Stimulated activated naive CD8-positive, alpha-beta T cell treated with anti-CD3 and anti-CD28 coated beads, Interleukin-15, amount 100 ng/mL, for 72 hours (primary cell): Measurements from ENCODE around the gene PSG1.
"Not testable (repeated sequence)": the region's sequence is repeated elsewhere in the genome, so short reads cannot be mapped to it uniquely, and the experiment has no call there.

ENCODE experiments used
- ATAC-seq: fragments of 150-1000 bp; cut with Tn5 transposase; 2 replicates; pipeline ENCODE4 v1.10.0; 2021; ENCODE audit warnings: mild to moderate bottlenecking, moderate library complexity
- DNase-seq, 2 donors: peaks; one replicate each; pipeline ENCODE4 v3.0.0; 2021 to 2022
- H3K27ac Mint-ChIP-seq, 2 donors: one replicate each; pipeline ENCODE4 v1.8.0; 2022; ENCODE audit warnings: mild to moderate bottlenecking in 2 of 2, mixed read lengths in 2 of 2, moderate library complexity in 2 of 2
- H3K27me3 Mint-ChIP-seq: one replicate; pipeline ENCODE4 v1.8.0; 2022; ENCODE audit warnings: mixed read lengths
- H3K4me1 Mint-ChIP-seq: one replicate; pipeline ENCODE4 v1.8.0; 2022; ENCODE audit warnings: mild to moderate bottlenecking, mixed read lengths
- H3K4me3 Mint-ChIP-seq, 2 donors: one replicate each; pipeline ENCODE4 v1.8.0; 2022; ENCODE audit warnings: mild to moderate bottlenecking in 2 of 2, mixed read lengths in 2 of 2, moderate library complexity in 1 of 2
- H3K9me3 Mint-ChIP-seq, 2 donors: one replicate each; pipeline ENCODE4 v1.8.0; 2022; ENCODE audit warnings: mixed read lengths in 2 of 2

Gene PSG1

DNA sequence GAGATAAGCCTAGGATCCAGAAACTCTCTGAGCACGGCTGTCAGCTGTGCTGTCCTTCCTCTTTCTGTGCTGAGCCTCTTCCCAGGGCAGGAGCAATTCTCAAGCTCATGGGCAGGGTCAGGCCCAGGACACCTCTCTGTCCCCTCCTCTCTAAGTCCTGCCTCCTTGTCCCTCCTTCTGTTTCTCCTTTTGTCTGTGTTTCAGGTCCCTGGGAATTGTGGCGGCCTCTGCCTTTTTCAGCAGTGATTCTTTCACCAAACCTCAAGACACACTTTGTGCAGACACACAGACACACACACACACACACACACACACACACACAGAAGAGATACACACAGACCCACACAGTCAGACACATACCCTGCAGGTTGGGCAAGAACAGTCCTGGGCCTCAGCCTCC, at the start of gene PSG1:
Gene PSG1, minus strand, starts transcription at position 101 of the 400 bp plus-strand sequence. CDS start 132 bp downstream, outside the sequence.
- no peak for ATAC-seq
- Mint-ChIP-seq H3K4me3 (no peak within 1 kb of the TSS), H3K9me3 (no peaks in the 10 kb centered on the region), H3K27me3 (peaks cover 32% of the 10 kb centered on the region), H3K4me1 (no peaks in the 10 kb centered on the region), H3K27ac (peak within 1 kb of the TSS; percentile 44 to 65)
- no peak for DNase-seq

DNA sequence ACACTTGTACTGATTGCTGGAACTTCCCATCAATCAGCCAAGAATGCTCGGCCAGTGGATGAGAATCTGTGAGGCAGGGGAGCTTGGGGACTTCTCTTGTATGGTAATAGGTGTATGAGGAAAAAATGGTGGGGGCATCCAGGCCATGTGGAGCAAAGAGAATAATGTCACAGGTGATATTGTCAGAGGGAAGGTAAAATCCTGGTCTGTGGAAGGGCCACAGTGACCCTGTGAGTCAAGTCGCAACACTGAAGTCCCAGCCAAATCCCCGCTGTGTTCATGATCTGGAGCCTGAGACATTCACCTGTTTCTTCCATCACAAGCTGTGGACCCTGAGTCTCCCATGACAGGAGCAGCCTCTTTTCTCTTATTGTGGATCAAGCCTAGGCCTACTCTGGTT, 49.4 kb upstream of the PSG1 start:
- no peak for ATAC-seq
- Mint-ChIP-seq H3K27ac (no peak overlapping the region), H3K9me3 (no peaks in the 10 kb centered on the region), H3K4me3 (no peak overlapping the region), H3K4me1 (no peaks in the 10 kb centered on the region), H3K27me3 (peaks cover 22% of the 10 kb centered on the region)
- no peak for DNase-seq

DNA sequence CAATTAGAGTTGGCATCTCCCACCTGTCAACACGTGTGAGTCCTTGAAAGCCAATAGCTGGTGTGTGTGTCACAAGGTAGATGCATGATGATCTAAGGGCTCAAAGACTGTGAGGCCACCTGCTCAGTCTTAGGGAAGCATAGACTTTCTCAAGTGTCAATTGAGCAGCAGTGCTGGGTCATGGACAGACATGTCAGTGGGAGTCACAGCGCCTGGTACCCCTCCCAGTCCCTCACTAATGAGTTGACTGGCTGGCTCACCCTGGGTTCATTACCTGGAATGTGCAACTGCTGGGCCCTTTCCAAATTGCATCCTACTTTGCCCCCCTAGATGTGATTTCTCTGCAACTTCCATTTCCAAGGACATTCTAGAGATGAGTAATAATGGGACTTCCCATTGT, 47.3 kb upstream of the PSG1 start:
- H3K4me1 Mint-ChIP-seq, result no peaks in the 10 kb centered on the region
- ATAC-seq (no peak), DNase-seq (no peak)
- no peak overlapping the region for H3K4me3 Mint-ChIP-seq
- H3K27ac Mint-ChIP-seq, result no peak overlapping the region
- no peaks in the 10 kb centered on the region for H3K9me3 Mint-ChIP-seq
- H3K27me3 Mint-ChIP-seq, result peaks cover 22% of the 10 kb centered on the region

DNA sequence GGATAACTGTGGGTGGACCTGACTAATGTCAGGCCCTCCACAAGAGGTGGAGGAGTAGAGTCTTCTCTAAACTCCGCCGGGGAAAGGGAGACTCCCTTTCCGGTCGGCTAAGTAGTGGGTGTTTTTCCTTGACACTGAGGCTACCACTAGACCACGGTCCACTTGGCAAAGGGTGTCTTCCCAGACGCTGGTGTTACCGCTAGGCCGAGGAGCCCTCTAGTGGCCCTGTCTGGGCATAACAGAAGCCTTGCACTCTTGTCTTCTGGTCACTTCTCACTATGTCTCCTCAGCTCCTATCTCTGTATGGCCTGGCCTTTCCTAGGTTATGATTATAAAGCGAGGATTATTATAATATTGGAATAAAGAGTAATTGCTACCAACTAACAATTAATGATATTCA, 43.6 kb upstream of the PSG1 start:
- peaks cover 26% of the 10 kb centered on the region for H3K27me3 Mint-ChIP-seq
- H3K9me3 Mint-ChIP-seq, H3K4me3 Mint-ChIP-seq, ATAC-seq, H3K4me1 Mint-ChIP-seq, H3K27ac Mint-ChIP-seq: not testable (repeated sequence)
- peak; percentile 17 to 27 for DNase-seq

DNA sequence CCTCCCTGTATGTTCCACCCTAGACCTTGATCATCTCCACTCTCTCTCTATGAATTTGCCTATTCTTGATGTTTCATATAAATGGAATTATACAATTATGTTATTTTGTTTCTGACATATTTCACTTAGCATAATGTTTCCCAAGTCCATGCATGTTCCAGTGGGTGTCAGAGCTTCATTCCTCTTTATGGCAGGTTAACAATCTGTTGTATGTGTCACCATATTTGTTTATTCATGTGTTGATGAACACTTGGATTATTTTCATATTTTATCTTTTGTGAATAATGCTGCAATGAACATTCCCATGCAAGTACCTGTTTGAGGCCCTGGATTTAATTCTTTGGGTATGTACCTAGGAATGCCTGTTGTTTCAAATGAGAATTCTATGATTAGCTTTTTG, 41.5 kb upstream of the PSG1 start:
- not testable (repeated sequence) for H3K27ac Mint-ChIP-seq, H3K4me1 Mint-ChIP-seq, H3K4me3 Mint-ChIP-seq, H3K9me3 Mint-ChIP-seq, DNase-seq, ATAC-seq
- peaks cover 14% of the 10 kb centered on the region for H3K27me3 Mint-ChIP-seq

DNA sequence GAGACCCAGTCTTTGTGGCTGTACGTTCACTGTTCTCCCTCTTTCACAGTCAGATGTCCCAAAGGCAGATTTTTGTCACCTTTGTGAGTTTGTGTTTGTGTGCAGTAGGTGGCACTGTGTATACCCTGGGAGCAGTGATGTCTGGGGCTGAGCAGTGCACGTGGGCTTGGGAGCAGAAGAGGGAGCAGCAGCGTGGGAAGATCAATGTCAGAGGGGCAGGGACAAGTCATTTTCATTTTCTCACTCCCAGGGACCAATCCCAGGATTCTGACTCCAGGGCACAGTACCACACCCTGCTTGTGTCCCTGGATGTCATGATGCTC, 40.2 kb upstream of the PSG1 start:
- no peak for ATAC-seq
- Mint-ChIP-seq H3K27me3 (peaks cover 14% of the 10 kb centered on the region), H3K9me3 (no peaks in the 10 kb centered on the region), H3K4me3 (no peak overlapping the region), H3K4me1 (no peaks in the 10 kb centered on the region), H3K27ac (no peak overlapping the region)
- DNase-seq, result no peak

DNA sequence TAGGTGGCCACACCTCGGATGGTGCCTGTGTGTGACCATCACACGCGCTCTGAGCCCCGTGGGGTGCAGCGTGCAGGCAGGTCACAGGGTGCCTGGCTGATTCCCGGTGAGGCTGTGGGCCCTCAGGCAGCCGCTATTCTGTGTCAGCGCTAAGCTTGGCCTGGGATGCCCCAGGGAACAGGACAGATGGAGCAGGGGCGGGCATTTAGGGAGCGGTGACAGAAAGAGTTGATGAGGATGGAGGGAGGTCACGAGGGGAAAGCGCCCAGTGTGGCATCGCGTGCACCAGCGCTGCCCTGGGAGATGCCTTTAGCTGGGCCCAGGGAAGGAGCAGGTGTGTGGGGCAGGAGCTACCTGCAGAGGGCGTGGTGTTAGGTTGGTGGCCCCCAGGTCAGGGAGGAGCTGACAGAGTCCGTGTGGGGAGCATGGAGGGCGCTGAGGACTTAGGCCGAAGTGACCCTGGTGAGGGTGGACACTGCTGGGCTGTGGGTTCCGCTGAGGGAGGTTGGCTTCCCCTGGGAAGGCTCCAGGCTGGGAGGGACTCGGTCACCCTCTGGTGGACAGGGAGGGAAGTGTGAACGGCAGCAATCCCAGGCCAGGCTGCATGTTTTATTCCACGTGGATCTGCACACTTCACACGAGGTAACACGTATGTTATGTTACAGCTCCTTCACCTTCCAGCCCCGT, 39.7 kb upstream of the PSG1 start:
- not testable (repeated sequence) for H3K27ac Mint-ChIP-seq, H3K9me3 Mint-ChIP-seq, H3K4me1 Mint-ChIP-seq, ATAC-seq, DNase-seq, H3K4me3 Mint-ChIP-seq
- peaks cover 14% of the 10 kb centered on the region for H3K27me3 Mint-ChIP-seq

DNA sequence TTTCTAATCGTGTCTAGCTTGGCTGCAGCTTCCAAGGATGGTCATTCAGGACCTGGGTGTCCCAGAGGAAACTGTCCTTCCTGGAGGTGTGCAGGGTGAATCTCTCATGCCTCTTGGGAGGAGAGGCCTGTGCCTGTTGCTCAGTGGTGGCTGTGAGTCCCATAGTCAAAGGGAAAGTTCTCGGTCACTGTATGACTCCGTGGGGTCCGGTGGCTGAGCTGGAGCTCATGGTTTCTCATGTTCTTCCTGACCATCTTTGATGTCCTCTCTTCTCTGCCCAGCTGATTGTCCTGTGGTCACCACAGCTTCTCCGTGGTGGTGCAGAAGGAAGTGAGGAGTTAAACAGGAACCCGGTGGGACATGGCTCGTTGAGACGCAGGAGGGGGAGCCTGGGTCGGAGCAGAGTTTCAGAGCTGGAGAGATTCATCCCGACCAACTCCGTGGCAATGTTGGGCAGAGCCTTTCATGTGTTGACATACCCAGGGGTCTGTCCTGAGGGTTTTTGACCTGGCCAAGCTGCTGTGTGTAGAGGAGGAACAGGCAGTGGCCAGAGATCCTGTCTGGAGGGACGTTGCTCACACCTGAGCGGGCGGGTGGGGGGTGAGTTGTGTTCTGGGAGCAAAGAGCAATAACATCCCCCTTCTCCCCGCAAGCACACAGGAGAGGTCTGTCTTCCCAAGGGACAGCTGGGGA, 39.0 kb upstream of the PSG1 start:
- not testable (repeated sequence) for H3K4me3 Mint-ChIP-seq, H3K4me1 Mint-ChIP-seq

DNA sequence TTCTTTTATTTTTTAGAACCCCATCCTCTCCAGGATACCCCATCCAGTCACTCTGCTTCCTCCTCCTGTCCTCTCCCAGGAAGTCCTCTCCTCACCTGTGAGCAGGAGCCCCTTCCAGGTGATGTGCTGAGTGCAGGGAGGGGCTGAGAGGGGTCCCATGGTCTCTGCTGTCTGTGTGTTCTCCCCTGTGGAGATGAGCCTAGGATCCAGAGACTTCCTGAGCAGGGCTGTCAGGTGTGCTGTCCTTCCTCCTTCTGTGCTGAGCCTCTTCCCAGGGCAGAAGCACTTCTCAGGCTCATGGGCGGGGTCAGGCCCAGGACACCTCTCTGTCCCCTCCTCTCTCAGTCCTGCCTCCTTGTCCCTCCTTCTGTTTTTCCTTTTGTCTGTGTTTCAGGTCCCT, 38.1 kb upstream of the PSG1 start, which contains the start of gene PSG6:
Gene PSG6, minus strand, starts transcription at position 261 of the 400 bp plus-strand sequence. Its CDS starts 102 bp downstream, at position 159.
- DNase-seq, H3K9me3 Mint-ChIP-seq, H3K4me3 Mint-ChIP-seq, H3K4me1 Mint-ChIP-seq, ATAC-seq: not testable (repeated sequence)
- H3K27me3 Mint-ChIP-seq, result peaks cover 14% of the 10 kb centered on the region
- peak within 1 kb of the TSS in 1 of 2 donors; percentile 22 for H3K27ac Mint-ChIP-seq

More for the DNA sequence above, 39.0 kb upstream of the PSG1 start:
- not testable (repeated sequence) for ATAC-seq, H3K9me3 Mint-ChIP-seq, H3K27ac Mint-ChIP-seq, DNase-seq
- H3K27me3 Mint-ChIP-seq, result peaks cover 14% of the 10 kb centered on the region

DNA sequence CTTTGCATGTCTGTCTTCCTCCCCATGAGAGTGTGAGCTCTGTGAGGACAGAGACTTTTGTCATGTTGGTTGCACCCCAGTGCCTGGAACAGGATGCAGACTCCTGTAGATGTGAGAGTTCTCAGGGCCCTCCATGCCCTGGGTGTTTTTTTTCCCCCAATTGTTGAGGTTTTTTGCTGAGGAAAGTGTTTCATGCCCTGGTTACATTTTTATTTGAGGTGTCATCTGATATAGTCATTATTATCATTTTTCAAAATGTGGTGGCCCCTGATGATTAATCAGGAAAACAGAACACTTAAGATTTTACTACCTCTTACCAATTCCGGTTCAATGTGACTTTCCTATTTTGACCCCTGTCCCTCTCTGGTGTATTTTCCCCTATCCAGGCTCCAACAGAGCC, 37.4 kb upstream of the PSG1 start:
- H3K4me3 Mint-ChIP-seq, ATAC-seq, DNase-seq, H3K9me3 Mint-ChIP-seq, H3K4me1 Mint-ChIP-seq, H3K27ac Mint-ChIP-seq: not testable (repeated sequence)
- peaks cover 14% of the 10 kb centered on the region for H3K27me3 Mint-ChIP-seq

DNA sequence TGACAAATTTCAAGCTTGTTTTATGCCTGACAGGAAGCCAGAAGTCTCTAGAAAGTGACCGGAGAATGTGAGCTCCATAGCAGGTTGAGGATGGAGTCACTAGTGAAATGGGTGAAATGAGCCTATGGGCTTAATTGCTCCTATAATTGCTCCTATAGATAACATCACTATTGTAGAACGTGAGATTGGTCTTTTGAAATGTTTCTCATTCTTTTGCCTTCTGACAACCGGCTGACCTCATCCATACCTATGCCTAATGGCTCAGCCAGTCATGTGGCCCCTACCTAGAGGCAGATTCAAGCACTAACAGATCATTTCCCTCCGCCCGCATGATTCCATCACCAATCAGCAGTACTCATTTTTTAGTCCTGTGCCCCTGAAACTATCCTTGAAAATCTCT, 34.0 kb upstream of the PSG1 start:
- H3K9me3 Mint-ChIP-seq, H3K27ac Mint-ChIP-seq, H3K4me3 Mint-ChIP-seq, DNase-seq, H3K4me1 Mint-ChIP-seq, ATAC-seq: not testable (repeated sequence)
- peaks cover 15% of the 10 kb centered on the region for H3K27me3 Mint-ChIP-seq

DNA sequence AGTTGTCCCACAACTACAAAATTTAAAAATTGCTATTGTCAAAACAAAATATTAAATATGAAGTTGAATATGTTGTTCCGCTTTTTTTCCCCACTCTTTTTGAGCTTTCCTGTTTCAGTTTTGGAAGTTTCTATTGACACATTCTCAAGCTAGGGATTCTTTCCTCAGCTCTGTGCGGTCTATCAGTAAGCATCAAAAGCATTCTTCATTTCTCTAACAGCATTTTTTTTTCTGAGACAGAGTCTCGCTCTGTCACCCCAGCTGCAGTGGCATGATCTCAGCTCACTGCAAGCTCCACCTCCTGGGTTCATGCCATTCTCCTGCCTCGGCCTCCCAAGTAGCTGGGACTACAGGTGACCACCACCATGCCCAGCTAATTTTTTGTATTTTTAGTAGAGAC, 33.4 kb upstream of the PSG1 start:
- ATAC-seq, result not testable (repeated sequence)

DNA sequence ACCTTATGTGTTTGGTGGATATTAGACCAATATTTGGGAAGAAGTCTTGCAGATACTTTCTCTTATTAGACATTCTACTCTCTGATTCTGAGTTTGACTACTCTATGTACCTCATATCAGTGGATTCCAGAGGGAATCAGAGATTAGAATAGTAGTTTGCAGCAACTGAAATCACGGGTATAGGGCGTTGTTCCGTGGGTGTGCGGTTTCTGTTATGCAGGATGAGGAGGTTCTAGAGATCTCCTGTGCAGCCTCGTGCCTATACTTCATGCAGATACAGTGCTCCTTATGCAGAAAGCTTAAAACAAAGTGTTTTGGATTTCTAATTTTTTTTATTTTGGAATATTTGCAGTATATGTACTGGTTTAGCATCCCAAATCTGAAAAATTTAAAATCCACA, 32.2 kb upstream of the PSG1 start:
- peaks cover 11% of the 10 kb centered on the region for H3K27me3 Mint-ChIP-seq
- DNase-seq, H3K4me3 Mint-ChIP-seq, ATAC-seq, H3K4me1 Mint-ChIP-seq, H3K9me3 Mint-ChIP-seq, H3K27ac Mint-ChIP-seq: not testable (repeated sequence)

More for the DNA sequence above, 33.4 kb upstream of the PSG1 start:
- DNase-seq, H3K9me3 Mint-ChIP-seq, H3K4me3 Mint-ChIP-seq, H3K4me1 Mint-ChIP-seq: not testable (repeated sequence)
- Mint-ChIP-seq H3K27ac (peak overlapping the region in 1 of 2 donors; percentile 71), H3K27me3 (peaks cover 11% of the 10 kb centered on the region)

DNA sequence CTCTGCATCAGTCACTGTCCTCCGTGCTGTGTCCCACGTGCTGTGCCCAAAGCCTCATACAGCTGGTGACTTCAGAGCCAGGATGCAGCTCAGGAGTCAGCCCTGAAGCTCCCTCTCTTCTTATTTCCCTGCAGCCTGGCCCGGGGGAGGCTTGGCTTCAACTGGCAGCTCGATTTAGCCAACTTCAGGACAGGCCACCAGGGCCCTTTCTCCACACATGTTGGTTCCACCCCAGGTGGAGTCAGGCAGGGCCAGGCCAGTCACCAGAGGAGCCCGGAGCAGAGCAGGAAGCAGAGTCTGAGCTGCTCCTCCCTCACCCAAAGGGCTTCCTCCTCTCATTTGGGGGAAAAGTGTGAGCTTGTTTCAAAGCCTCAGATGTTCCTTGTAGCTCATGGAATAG, 26.6 kb upstream of the PSG1 start:
- H3K4me1 Mint-ChIP-seq, DNase-seq, H3K4me3 Mint-ChIP-seq, ATAC-seq, H3K9me3 Mint-ChIP-seq: not testable (repeated sequence)
- Mint-ChIP-seq H3K27ac (peak overlapping the region in 1 of 2 donors; percentile 34), H3K27me3 (peaks cover 28% of the 10 kb centered on the region)

DNA sequence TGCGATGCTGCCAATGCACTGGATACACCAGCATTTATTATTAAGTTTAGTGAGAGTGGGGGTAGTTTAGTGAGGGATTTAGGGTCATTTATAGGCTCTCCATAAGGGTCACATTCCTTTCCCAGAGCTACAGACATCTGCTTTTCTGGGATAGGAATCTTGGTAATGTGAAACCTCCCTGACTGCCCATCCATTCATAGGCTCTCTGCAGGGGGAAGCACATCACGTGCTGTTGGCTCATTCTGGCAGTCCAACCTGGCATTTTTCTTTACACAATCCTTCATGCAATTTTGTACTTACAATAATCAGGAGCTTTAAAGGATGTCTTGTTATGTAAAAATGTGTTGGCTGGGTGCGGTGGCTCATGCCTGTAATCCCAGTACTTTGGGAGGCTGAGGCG, 21.0 kb upstream of the PSG1 start:
- not testable (repeated sequence) for DNase-seq, H3K4me3 Mint-ChIP-seq, H3K27ac Mint-ChIP-seq, H3K9me3 Mint-ChIP-seq, ATAC-seq, H3K4me1 Mint-ChIP-seq
- peaks cover 58% of the 10 kb centered on the region for H3K27me3 Mint-ChIP-seq

DNA sequence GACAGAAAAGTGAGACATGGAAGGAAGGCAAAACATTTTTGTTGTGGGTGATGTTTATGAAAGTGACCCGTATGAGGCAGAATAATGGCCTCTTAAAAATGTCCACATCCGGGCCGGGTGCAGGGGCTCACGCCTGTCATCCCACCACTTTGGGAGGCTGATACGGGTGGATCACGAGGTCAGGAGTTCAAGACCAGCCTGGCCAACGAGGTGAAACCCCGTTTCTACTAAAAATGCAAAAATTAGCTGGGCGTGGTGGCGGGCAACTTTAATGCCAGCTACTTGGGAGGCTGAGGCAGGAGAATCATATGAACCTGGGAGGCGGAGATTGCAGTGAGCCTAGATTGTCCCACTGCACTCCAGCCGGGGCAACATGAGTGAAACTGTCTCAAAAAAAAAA, 20.2 kb upstream of the PSG1 start:
- ATAC-seq, DNase-seq, H3K9me3 Mint-ChIP-seq, H3K4me3 Mint-ChIP-seq, H3K4me1 Mint-ChIP-seq, H3K27ac Mint-ChIP-seq: not testable (repeated sequence)
- peaks cover 52% of the 10 kb centered on the region for H3K27me3 Mint-ChIP-seq
